GM12878 (cell line): ENCODE measurements around the gene SPINK7. TPM values are rescaled to one million over a fixed set of nuclear protein-coding genes. Genes with fewer than 3 reads are reported as not detected.

Source experiments
- ATAC-seq: fragments of 200-7000 bp; cut with Tn5 transposase; 3 replicates; pipeline ENCODE4 v1.9.1; 2020; ENCODE audit warnings: mild to moderate bottlenecking, moderate library complexity
- BruUV-seq: library from RNA; stranded (reverse); fragments of 400-500 nt; replicated peaks from 2 replicates; lab custom pipeline; 2021; lab: Mats Ljungman, UMichigan
- CTCF ChIA-PET: fragments of 300-600 bp; sonication (Branson Sonifier 250); formaldehyde crosslinking; extraction: SDS; loops from one replicate; lab custom pipeline; 2021; ENCODE audit warnings: inconsistent platforms; lab: Yijun Ruan, JAX
- POLR2A ChIA-PET: fragments of 350-600 bp; formaldehyde crosslinking; extraction: SDS; loops from one replicate; lab custom pipeline; 2021; ENCODE audit warnings: inconsistent platforms; lab: Charles Lee
- RAD21 ChIA-PET: fragments of 300-600 bp; sonication (Branson Sonifier 250); formaldehyde crosslinking; loops from one replicate; lab custom pipeline; 2023; ENCODE audit warnings: antibody characterized with exemption; ENCODE audit not compliant: unreplicated experiment; lab: Charles Lee
- SMC1A ChIA-PET: fragments of 300-600 bp; sonication (Branson Sonifier 250); formaldehyde crosslinking; loops from one replicate; lab custom pipeline; 2023; ENCODE audit not compliant: unreplicated experiment, uncharacterized antibody; lab: Charles Lee
- DNase-seq: peaks from one replicate; pipeline ENCODE4 v3.0.0-alpha.2; 2011; ENCODE audit warnings: low read depth, low spot score
- FAIRE-seq: peaks from 3 replicates; lab custom pipeline; 2011; peaks lifted over from hg19 to GRCh38; lab: Jason Lieb, UNC
- H2AFZ ChIP-seq: 2 replicates; pipeline ENCODE4 v1.6.0; 2011; ENCODE audit warnings: low read depth, low read length, control low read depth; ENCODE audit not compliant: control insufficient read depth
- H3K27ac ChIP-seq: 2 replicates; pipeline ENCODE4 v1.5.1; 2011; ENCODE audit warnings: control low read depth; ENCODE audit not compliant: control insufficient read depth, insufficient read depth
- H3K27me3 ChIP-seq, 2 experiments: replicated peaks in 1 of 2; 2 replicates each; pipeline versions ENCODE4 v1.6.0 to v1.6.1; 2011; ENCODE audit warnings: low read length in 1 of 2; ENCODE audit not compliant: control insufficient read depth in 2 of 2, insufficient read depth in 2 of 2
- H3K36me3 ChIP-seq, 2 experiments: 2 replicates each; pipeline ENCODE4 v1.5.1; 2011; ENCODE audit warnings: low read length in 1 of 2; ENCODE audit not compliant: control insufficient read depth in 2 of 2, insufficient read depth in 2 of 2
- H3K4me1 ChIP-seq: 2 replicates; pipeline ENCODE4 v1.6.1; 2011; ENCODE audit warnings: mild to moderate bottlenecking, low read length, moderate library complexity, mixed read lengths; ENCODE audit not compliant: control insufficient read depth, insufficient read depth
- H3K4me2 ChIP-seq: 2 replicates; pipeline ENCODE4 v1.6.0; 2011; ENCODE audit warnings: control low read depth; ENCODE audit not compliant: control insufficient read depth, insufficient read depth
- H3K4me3 ChIP-seq: fragments of 200-600 bp; sonication (generic); 2 replicates; pipeline ENCODE4 v1.5.1; 2016
- H3K79me2 ChIP-seq: 2 replicates; pipeline ENCODE4 v1.6.0; 2011; ENCODE audit warnings: low read length; ENCODE audit not compliant: control insufficient read depth, insufficient read depth
- H3K9ac ChIP-seq: 2 replicates; pipeline ENCODE4 v1.8.0; 2011; ENCODE audit warnings: low read length, control low read depth, mixed read lengths; ENCODE audit not compliant: control insufficient read depth, insufficient read depth
- H3K9me3 ChIP-seq: replicated peaks from 3 replicates; pipeline ENCODE4 v1.5.1; 2011; ENCODE audit warnings: mild to moderate bottlenecking, low read length; ENCODE audit not compliant: control insufficient read depth, insufficient read depth
- H4K20me1 ChIP-seq: 2 replicates; pipeline ENCODE4 v1.6.0; 2011; ENCODE audit not compliant: control insufficient read depth, insufficient read depth
- ATF3 ChIP-seq: IDR thresholded peaks from 2 replicates; pipeline ENCODE4 v1.6.1; 2011; ENCODE audit warnings: low read depth, mild to moderate bottlenecking, low read length, moderate library complexity, borderline replicate concordance; ENCODE audit errors: extremely low read depth
- CBX3 ChIP-seq: fragments of 200-600 bp; sonication (generic); IDR thresholded peaks from 2 replicates; pipeline ENCODE4 v1.6.1; 2016; ENCODE audit warnings: low read depth, borderline replicate concordance
- CUX1 ChIP-seq: IDR thresholded peaks from 2 replicates; pipeline ENCODE4 v1.6.1; 2012; ENCODE audit warnings: improper control_type of control experiment, low read depth, low read length; ENCODE audit not compliant: insufficient replicate concordance
- NKRF ChIP-seq: fragments of 450-650 bp; conservative IDR thresholded peaks from 2 replicates; pipeline ENCODE4 v1.6.1; 2017; ENCODE audit warnings: mild to moderate bottlenecking, moderate library complexity
- PAX8 ChIP-seq: fragments of 450-650 bp; IDR thresholded peaks from 2 replicates; pipeline ENCODE4 v1.6.1; 2017; ENCODE audit warnings: mild to moderate bottlenecking, moderate library complexity
- POLR2A ChIP-seq: IDR thresholded peaks from 2 replicates; pipeline ENCODE4 v1.6.1; 2011; ENCODE audit warnings: low read depth, mild to moderate bottlenecking, low read length
- SMARCA5 ChIP-seq: fragments of 450-650 bp; IDR thresholded peaks from 2 replicates; pipeline ENCODE4 v1.6.1; 2017; ENCODE audit warnings: mild to moderate bottlenecking
- STAT1 ChIP-seq: fragments of 450-650 bp; conservative IDR thresholded peaks from 2 replicates; pipeline ENCODE4 v1.6.1; 2014; ENCODE audit warnings: antibody characterized with exemption, mild to moderate bottlenecking
- TCF3 ChIP-seq: IDR thresholded peaks from 2 replicates; pipeline ENCODE4 v1.6.1; 2012; ENCODE audit warnings: low read depth, mild to moderate bottlenecking, low read length, borderline replicate concordance; ENCODE audit not compliant: insufficient read depth
- ZZZ3 ChIP-seq: IDR thresholded peaks from 2 replicates; pipeline ENCODE4 v1.6.1; 2011; ENCODE audit warnings: low read depth; ENCODE audit not compliant: control insufficient read depth, insufficient read length
- WGBS: methylation state at CpG from one replicate; pipeline ENCODE4 v1.1.6; 2016; ENCODE audit warnings: low lambda C conversion rate; ENCODE audit not compliant: insufficient replicate concordance, insufficient coverage; ENCODE audit errors: missing lambda C conversion rate; 5-methylcytosine and 5-hydroxymethylcytosine counted together
- in situ Hi-C: fragments of 300-500 bp; cut with MboI; formaldehyde crosslinking; loops from 9 replicates; pipeline ENCODE4 v1.14.3; 2018; ENCODE audit warnings: mixed read lengths
- intact Hi-C: fragments of 100-400 bp; cut with micrococcal nuclease; formaldehyde crosslinking; loops from one replicate; pipeline ENCODE4 v1.14.2; 2022; ENCODE audit not compliant: unreplicated experiment
- polyA plus RNA-seq, 11 experiments: library from polyadenylated mRNA; depleted of rRNA in 4 of 11; unstranded in 6 of 11; stranded (reverse) in 5 of 11; fragments of >200 nt; fragmentation: Nextera tagmentation in 4 of 11; fragmentation: Illumina TruSeq in 1 of 11; extraction: Ambion mirVana in 4 of 11; extraction: Trizol in 1 of 11; gene quantifications; 1 replicate in 1 of 11; 2 replicates in 10 of 11; pipeline versions ENCODE4 v1.2.1 to v1.2.3, GENCODE V29; 2011 to 2016; ENCODE audit warnings: inconsistent platforms in 2 of 11, missing spikeins in 2 of 11, low read depth in 1 of 11
- total RNA-seq, 4 experiments: library from RNA; depleted of rRNA in 3 of 4; stranded (reverse); fragments of >200 nt in 3 of 4; fragmentation: Illumina TruSeq in 1 of 4; extraction: Trizol in 1 of 4; gene quantifications; 2 replicates each; pipeline versions ENCODE4 v1.2.1 to v1.2.3, GENCODE V29; 2013 to 2021

The SPINK7 gene
- total and polyA plus RNA-seq, 10 of the 15 experiments (the other 5 are each of a cell fraction or from before 2014, with no cell fraction given) = not detected

GRCh38 chr5:148347706-148348105 lies 35.5 kb downstream of the SPINK7 start:
- no peaks in the 10 kb centered on the region for H3K27me3 ChIP-seq
- TF ChIP-seq POLR2A = no peak
- no peak for TF ChIP-seq NKRF
- no peak for TF ChIP-seq STAT1
- no peak for TF ChIP-seq PAX8
- H3K79me2 ChIP-seq = no peaks in the 10 kb centered on the region
- H3K9ac ChIP-seq = no peak overlapping the region
- no peaks in the 10 kb centered on the region for H4K20me1 ChIP-seq
- H3K4me2 ChIP-seq = no peak overlapping the region
- POLR2A ChIA-PET = no interaction called here
- no peak for FAIRE-seq
- CTCF ChIA-PET = no interaction called here
- H3K4me3 ChIP-seq = no peak overlapping the region
- intact Hi-C loops (no loop called here), in situ Hi-C loops (no loop called here)
- DNase-seq = no peak
- no peaks in the 10 kb centered on the region for H3K4me1 ChIP-seq
- no peaks in the 10 kb centered on the region for H3K9me3 ChIP-seq
- no peak for ATAC-seq
- SMC1A ChIA-PET = no interaction called here
- no peak overlapping the region for H2AFZ ChIP-seq
- BruUV-seq = no TSS peak
- WGBS = 22% methylated on average over 1 of the region's 1 CpG
- no peaks in the 10 kb centered on the region for H3K36me3 ChIP-seq
- no peak overlapping the region for H3K27ac ChIP-seq
- RAD21 ChIA-PET = no interaction called here

- FAIRE-seq = no peak
- Histone ChIP-seq H2AFZ (no peak overlapping the region), H3K27ac (no peak overlapping the region), H4K20me1 (no peaks in the 10 kb centered on the region), H3K27me3 (no peaks in the 10 kb centered on the region), H3K36me3 (no peaks in the 10 kb centered on the region), H3K4me1 (no peaks in the 10 kb centered on the region), H3K4me3 (no peak overlapping the region), H3K9ac (no peak overlapping the region), H3K79me2 (no peaks in the 10 kb centered on the region), H3K9me3 (no peaks in the 10 kb centered on the region), H3K4me2 (no peak overlapping the region)
- RAD21 ChIA-PET = no interaction called here
- TF ChIP-seq SMARCA5 (no peak), TCF3 (no peak), CUX1 (no peak), ATF3 (no peak), ZZZ3 (no peak), CBX3 (no peak)
- ATAC-seq = no peak
- SMC1A ChIA-PET = no interaction called here
- POLR2A ChIA-PET = no interaction called here
- 82% methylated on average over 1 of the region's 1 CpG for WGBS
- intact Hi-C loops = loop anchor here (5.0 kb wide), 1 partner anchor 175 kb away; no protein-coding TSS in a partner anchor
- in situ Hi-C loops = no loop called here
- CTCF ChIA-PET = no interaction called here
- DNase-seq = no peak
- BruUV-seq = no TSS peak
Observed at GRCh38 chr5:148352696-148353095, 40.5 kb downstream of the SPINK7 start.
